Neural crest cell (in vitro differentiated cells): Measurements from ENCODE around the gene EVL. TPM values are rescaled to one million over a fixed set of nuclear protein-coding genes. Genes with fewer than 3 reads are reported as not detected.

Experiments
- DNase-seq: peaks from one replicate; pipeline ENCODE4 v3.0.0; 2021; ENCODE audit warnings: low read depth, mixed read lengths, low spot score
- H3K27ac Mint-ChIP-seq: one replicate; pipeline ENCODE4 v1.8.0; 2021; ENCODE audit warnings: mild to moderate bottlenecking, mixed read lengths; ENCODE audit not compliant: unreplicated experiment
- H3K27me3 Mint-ChIP-seq: 2 replicates; pipeline ENCODE4 v1.8.0; 2021; ENCODE audit warnings: low read depth, mild to moderate bottlenecking, mixed read lengths
- H3K36me3 Mint-ChIP-seq: 2 replicates; pipeline ENCODE4 v1.8.0; 2021; ENCODE audit warnings: low read depth, mild to moderate bottlenecking, mixed read lengths
- H3K4me1 Mint-ChIP-seq: 2 replicates; pipeline ENCODE4 v1.8.0; 2021; ENCODE audit warnings: mixed read lengths
- H3K4me3 Mint-ChIP-seq: one replicate; pipeline ENCODE4 v1.8.0; 2021; ENCODE audit warnings: mild to moderate bottlenecking, mixed read lengths
- H3K9me3 Mint-ChIP-seq: 2 replicates; pipeline ENCODE4 v1.8.0; 2021; ENCODE audit warnings: mixed read lengths
- total RNA-seq: library from RNA; stranded (reverse); gene quantifications from 2 replicates; pipeline ENCODE4 v1.2.1, GENCODE V29; 2021
- TF ChIP-seq, protein P1 (sequence below): fragments of 200-600 bp; sonication (generic); conservative IDR thresholded peaks from 2 replicates; pipeline ENCODE4 v1.5.0; 2021; ENCODE audit warnings: antibody characterized with exemption, mild to moderate bottlenecking

Gene EVL
- total RNA-seq, 1 donor from 2014 or later: 218 TPM

GRCh38 chr14:100098171-100098570, 32.9 kb downstream of the EVL start:
- H3K9me3 Mint-ChIP-seq: no peaks in the 10 kb centered on the region
- H3K27me3 Mint-ChIP-seq: no peaks in the 10 kb centered on the region
- TF ChIP-seq, protein P1, sequence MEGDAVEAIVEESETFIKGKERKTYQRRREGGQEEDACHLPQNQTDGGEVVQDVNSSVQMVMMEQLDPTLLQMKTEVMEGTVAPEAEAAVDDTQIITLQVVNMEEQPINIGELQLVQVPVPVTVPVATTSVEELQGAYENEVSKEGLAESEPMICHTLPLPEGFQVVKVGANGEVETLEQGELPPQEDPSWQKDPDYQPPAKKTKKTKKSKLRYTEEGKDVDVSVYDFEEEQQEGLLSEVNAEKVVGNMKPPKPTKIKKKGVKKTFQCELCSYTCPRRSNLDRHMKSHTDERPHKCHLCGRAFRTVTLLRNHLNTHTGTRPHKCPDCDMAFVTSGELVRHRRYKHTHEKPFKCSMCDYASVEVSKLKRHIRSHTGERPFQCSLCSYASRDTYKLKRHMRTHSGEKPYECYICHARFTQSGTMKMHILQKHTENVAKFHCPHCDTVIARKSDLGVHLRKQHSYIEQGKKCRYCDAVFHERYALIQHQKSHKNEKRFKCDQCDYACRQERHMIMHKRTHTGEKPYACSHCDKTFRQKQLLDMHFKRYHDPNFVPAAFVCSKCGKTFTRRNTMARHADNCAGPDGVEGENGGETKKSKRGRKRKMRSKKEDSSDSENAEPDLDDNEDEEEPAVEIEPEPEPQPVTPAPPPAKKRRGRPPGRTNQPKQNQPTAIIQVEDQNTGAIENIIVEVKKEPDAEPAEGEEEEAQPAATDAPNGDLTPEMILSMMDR: no peak
- no peak overlapping the region for H3K27ac Mint-ChIP-seq
- DNase-seq: no peak
- no peak overlapping the region for H3K4me3 Mint-ChIP-seq
- H3K4me1 Mint-ChIP-seq: no peaks in the 10 kb centered on the region
- H3K36me3 Mint-ChIP-seq: no peaks in the 10 kb centered on the region

- Mint-ChIP-seq H3K4me3 (no peak overlapping the region), H3K4me1 (no peaks in the 10 kb centered on the region), H3K27me3 (no peaks in the 10 kb centered on the region), H3K27ac (no peak overlapping the region), H3K9me3 (no peaks in the 10 kb centered on the region), H3K36me3 (no peaks in the 10 kb centered on the region)
- no peak for DNase-seq
- TF ChIP-seq, protein P1: no peak
Observed at GRCh38 chr14:100100032-100100703, 34.9 kb downstream of the EVL start.

GRCh38 chr14:100102156-100102785, 37.0 kb downstream of the EVL start:
- TF ChIP-seq, protein P1: no peak

GRCh38 chr14:100103250-100104005, 38.2 kb downstream of the EVL start:
- no peak overlapping the region for H3K4me3 Mint-ChIP-seq
- peaks cover 6% of the 10 kb centered on the region for H3K4me1 Mint-ChIP-seq
- H3K27me3 Mint-ChIP-seq: no peaks in the 10 kb centered on the region
- TF ChIP-seq, protein P1: no peak
- no peaks in the 10 kb centered on the region for H3K9me3 Mint-ChIP-seq
- H3K27ac Mint-ChIP-seq: no peak overlapping the region
- peaks cover 3% of the 10 kb centered on the region for H3K36me3 Mint-ChIP-seq
- no peak for DNase-seq

More at GRCh38 chr14:100102156-100102785, 37.0 kb downstream of the EVL start:
- Mint-ChIP-seq H3K4me1 (no peaks in the 10 kb centered on the region), H3K27ac (peak overlapping the region; percentile 70), H3K36me3 (no peaks in the 10 kb centered on the region), H3K9me3 (no peaks in the 10 kb centered on the region), H3K4me3 (no peak overlapping the region), H3K27me3 (no peaks in the 10 kb centered on the region)
- no peak for DNase-seq

GRCh38 chr14:100104006-100104352, 38.8 kb downstream of the EVL start:
- TF ChIP-seq, protein P1: no peak
- Mint-ChIP-seq H3K27ac (no peak overlapping the region), H3K9me3 (no peaks in the 10 kb centered on the region), H3K36me3 (peaks cover 4% of the 10 kb centered on the region), H3K4me3 (no peak overlapping the region), H3K27me3 (no peaks in the 10 kb centered on the region), H3K4me1 (peaks cover 12% of the 10 kb centered on the region)
- DNase-seq: no peak
